GM12878 (cell line): ENCODE data around the gene PDPN.

Experiments
- CBX5 ChIP-seq: sonication (generic); IDR thresholded peaks from 2 replicates; pipeline ENCODE4 v1.6.1; 2016; ENCODE audit warnings: low read depth, moderate library complexity, mild to moderate bottlenecking, inconsistent platforms
- CHD2 ChIP-seq: IDR thresholded peaks from 2 replicates; pipeline ENCODE4 v1.6.1; 2011; ENCODE audit warnings: low read depth, low read length, improper control_type of control experiment, borderline replicate concordance
- EP300 ChIP-seq, 2 experiments: fragments of 150-350 bp in 1 of 2; IDR thresholded peaks; 2 replicates each; pipeline ENCODE4 v1.6.1; 2011 to 2012; ENCODE audit warnings: low read depth in 2 of 2, low read length in 2 of 2, borderline replicate concordance in 1 of 2, improper control_type of control experiment in 1 of 2, inconsistent platforms in 1 of 2; ENCODE audit not compliant: control insufficient read depth in 1 of 2
- JUND ChIP-seq: IDR thresholded peaks from 2 replicates; pipeline ENCODE4 v1.6.1; 2012; ENCODE audit warnings: low read depth, mild to moderate bottlenecking, low read length, improper control_type of control experiment, moderate library complexity
- TF ChIP-seq, protein P1 (sequence below), 3 experiments: IDR thresholded peaks in 2 of 3; conservative IDR thresholded peaks in 1 of 3; 2 replicates each; pipeline ENCODE4 v1.5.1; 2011; ENCODE audit warnings: low read depth in 3 of 3, low read length in 3 of 3, mild to moderate bottlenecking in 3 of 3, control low read depth in 2 of 3, moderate library complexity in 2 of 3, inconsistent platforms in 1 of 3, mixed read lengths in 1 of 3; ENCODE audit not compliant: control insufficient read depth in 2 of 3, insufficient read depth in 1 of 3; ENCODE audit errors: extremely low read depth in 1 of 3

DNA sequence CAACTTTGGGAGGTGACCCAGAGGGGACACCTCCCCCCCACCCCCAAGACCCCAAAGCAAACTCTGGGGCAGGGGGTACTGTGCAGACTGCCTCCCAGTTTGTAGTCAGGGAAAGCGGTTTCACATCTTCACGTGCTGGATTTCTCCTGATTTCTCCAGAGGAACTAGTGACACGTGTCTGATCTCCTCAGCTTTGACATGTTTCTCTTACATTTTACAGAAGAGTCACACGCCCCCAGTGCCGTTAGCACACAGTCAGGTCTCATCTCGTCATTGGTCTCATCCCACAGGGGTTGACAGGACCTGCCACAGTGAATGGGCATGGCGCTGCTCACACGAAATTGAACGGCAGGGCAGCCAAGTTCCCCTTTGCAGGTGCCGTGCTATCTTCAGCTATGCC is 11.8 kb downstream of the PDPN start:
- TF ChIP-seq, protein P1, sequence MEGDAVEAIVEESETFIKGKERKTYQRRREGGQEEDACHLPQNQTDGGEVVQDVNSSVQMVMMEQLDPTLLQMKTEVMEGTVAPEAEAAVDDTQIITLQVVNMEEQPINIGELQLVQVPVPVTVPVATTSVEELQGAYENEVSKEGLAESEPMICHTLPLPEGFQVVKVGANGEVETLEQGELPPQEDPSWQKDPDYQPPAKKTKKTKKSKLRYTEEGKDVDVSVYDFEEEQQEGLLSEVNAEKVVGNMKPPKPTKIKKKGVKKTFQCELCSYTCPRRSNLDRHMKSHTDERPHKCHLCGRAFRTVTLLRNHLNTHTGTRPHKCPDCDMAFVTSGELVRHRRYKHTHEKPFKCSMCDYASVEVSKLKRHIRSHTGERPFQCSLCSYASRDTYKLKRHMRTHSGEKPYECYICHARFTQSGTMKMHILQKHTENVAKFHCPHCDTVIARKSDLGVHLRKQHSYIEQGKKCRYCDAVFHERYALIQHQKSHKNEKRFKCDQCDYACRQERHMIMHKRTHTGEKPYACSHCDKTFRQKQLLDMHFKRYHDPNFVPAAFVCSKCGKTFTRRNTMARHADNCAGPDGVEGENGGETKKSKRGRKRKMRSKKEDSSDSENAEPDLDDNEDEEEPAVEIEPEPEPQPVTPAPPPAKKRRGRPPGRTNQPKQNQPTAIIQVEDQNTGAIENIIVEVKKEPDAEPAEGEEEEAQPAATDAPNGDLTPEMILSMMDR (IDR thresholded peaks at IDR 0.05 in 2 of 3, conservative IDR thresholded peaks at IDR 0.05 in 1 of 3; ENCODE audit: control insufficient read depth in 2 of 3, extremely low read depth in 1 of 3, insufficient read depth in 1 of 3, low read depth in 3 of 3, low read length in 3 of 3) = no peak
- TF ChIP-seq CBX5 (no peak), JUND (no peak), EP300 (IDR thresholded peaks at IDR 0.05; ENCODE audit: borderline replicate concordance in 1 of 2, control insufficient read depth in 1 of 2, low read depth in 2 of 2, low read length in 2 of 2) (no peak), CHD2 (no peak)
